Endothelial cell of umbilical vein (primary cell): ENCODE data around the gene SCAF8.

Experiments used
- EZH2 ChIP-seq: IDR thresholded peaks from 2 replicates; pipeline ENCODE4 v1.6.1; 2012; ENCODE audit warnings: borderline replicate concordance, low read depth, mild to moderate bottlenecking, moderate library complexity, low read length, inconsistent platforms; ENCODE audit not compliant: severe bottlenecking
- FOS ChIP-seq: IDR thresholded peaks from 2 replicates; pipeline ENCODE4 v1.6.1; 2011; ENCODE audit warnings: mild to moderate bottlenecking, low read length, moderate library complexity, borderline replicate concordance; ENCODE audit not compliant: insufficient read depth
- JUN ChIP-seq: IDR thresholded peaks from 2 replicates; pipeline ENCODE4 v1.6.1; 2011; ENCODE audit warnings: borderline replicate concordance, low read depth; ENCODE audit not compliant: insufficient read length, insufficient read depth
- MYC ChIP-seq: IDR thresholded peaks from one replicate; pipeline ENCODE4 v1.6.1; 2011; ENCODE audit warnings: mild to moderate bottlenecking, low read depth, low read length
- POLR2A ChIP-seq: IDR thresholded peaks from 2 replicates; pipeline ENCODE4 v1.6.1; 2012; ENCODE audit warnings: low read depth, mild to moderate bottlenecking, control low read depth, low read length
- POLR2AphosphoS5 ChIP-seq: IDR thresholded peaks from 2 replicates; pipeline ENCODE4 v1.6.1; 2012; ENCODE audit warnings: low read depth, mild to moderate bottlenecking, control low read depth, low read length, moderate library complexity; ENCODE audit not compliant: insufficient read depth
- TF ChIP-seq, protein P1 (sequence below), 2 donors: IDR thresholded peaks; 1 replicate in 1 of 2; 2 replicates in 1 of 2; pipeline ENCODE4 v1.5.1; 2011; ENCODE audit warnings: low read length in 2 of 2, mild to moderate bottlenecking in 2 of 2, moderate library complexity in 2 of 2, control low read depth in 1 of 2, inconsistent platforms in 1 of 2, low read depth in 1 of 2; ENCODE audit not compliant: insufficient read depth in 1 of 2; ENCODE audit errors: extremely low read depth in 1 of 2

- no peak for TF ChIP-seq JUN
- TF ChIP-seq, protein P1, sequence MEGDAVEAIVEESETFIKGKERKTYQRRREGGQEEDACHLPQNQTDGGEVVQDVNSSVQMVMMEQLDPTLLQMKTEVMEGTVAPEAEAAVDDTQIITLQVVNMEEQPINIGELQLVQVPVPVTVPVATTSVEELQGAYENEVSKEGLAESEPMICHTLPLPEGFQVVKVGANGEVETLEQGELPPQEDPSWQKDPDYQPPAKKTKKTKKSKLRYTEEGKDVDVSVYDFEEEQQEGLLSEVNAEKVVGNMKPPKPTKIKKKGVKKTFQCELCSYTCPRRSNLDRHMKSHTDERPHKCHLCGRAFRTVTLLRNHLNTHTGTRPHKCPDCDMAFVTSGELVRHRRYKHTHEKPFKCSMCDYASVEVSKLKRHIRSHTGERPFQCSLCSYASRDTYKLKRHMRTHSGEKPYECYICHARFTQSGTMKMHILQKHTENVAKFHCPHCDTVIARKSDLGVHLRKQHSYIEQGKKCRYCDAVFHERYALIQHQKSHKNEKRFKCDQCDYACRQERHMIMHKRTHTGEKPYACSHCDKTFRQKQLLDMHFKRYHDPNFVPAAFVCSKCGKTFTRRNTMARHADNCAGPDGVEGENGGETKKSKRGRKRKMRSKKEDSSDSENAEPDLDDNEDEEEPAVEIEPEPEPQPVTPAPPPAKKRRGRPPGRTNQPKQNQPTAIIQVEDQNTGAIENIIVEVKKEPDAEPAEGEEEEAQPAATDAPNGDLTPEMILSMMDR (IDR thresholded peaks at IDR 0.05; ENCODE audit: extremely low read depth in 1 of 2, insufficient read depth in 1 of 2, low read depth in 1 of 2, low read length in 2 of 2), result no peak
- TF ChIP-seq POLR2AphosphoS5, result no peak
- TF ChIP-seq EZH2, result no peak
- TF ChIP-seq POLR2A, result no peak
- no peak for TF ChIP-seq MYC
- TF ChIP-seq FOS, result no peak
Measured at GRCh38 chr6:154878871-154879491, 145.8 kb downstream of the SCAF8 start.
